HL-60 (cell line): ENCODE results near the gene HAT1.

ENCODE experiments used
- DNase-seq, 2 experiments: peaks; one replicate each; pipeline ENCODE4 v3.0.0-alpha.2; 2010 to 2020; ENCODE audit warnings: low read depth in 1 of 2, low spot score in 1 of 2
- H3K27ac ChIP-seq: fragments of 250-450 bp; sonication (Bioruptor Pico); replicated peaks from 2 replicates; pipeline ENCODE4 v1.5.1; 2020; ENCODE audit warnings: mild to moderate bottlenecking, moderate library complexity
- H3K27me3 ChIP-seq: fragments of 250-450 bp; sonication (Bioruptor Pico); 2 replicates; pipeline ENCODE4 v1.5.1; 2021; ENCODE audit warnings: mild to moderate bottlenecking, moderate library complexity; ENCODE audit not compliant: insufficient read depth, poor library complexity, severe bottlenecking
- H3K4me3 ChIP-seq: replicated peaks from 2 replicates; pipeline ENCODE4 v1.5.1; 2011; ENCODE audit warnings: mild to moderate bottlenecking, control low read depth, low read length; ENCODE audit not compliant: insufficient read depth
- GABPA ChIP-seq: IDR thresholded peaks from 2 replicates; pipeline ENCODE4 v1.6.1; 2012; ENCODE audit warnings: low read depth
- POLR2AphosphoS5 ChIP-seq: IDR thresholded peaks from 2 replicates; pipeline ENCODE4 v1.6.1; 2012; ENCODE audit warnings: low read depth
- SPI1 ChIP-seq: IDR thresholded peaks from 2 replicates; pipeline ENCODE4 v1.6.1; 2012; ENCODE audit warnings: low read depth, mild to moderate bottlenecking, borderline replicate concordance
- TF ChIP-seq, protein P1 (sequence below): IDR thresholded peaks from one replicate; pipeline ENCODE4 v1.5.1; 2011; ENCODE audit warnings: low read length, control low read depth, inconsistent platforms; ENCODE audit not compliant: insufficient read depth
- TF ChIP-seq, protein P2 (sequence below): IDR thresholded peaks from 2 replicates; pipeline ENCODE4 v1.6.1; 2012; ENCODE audit warnings: low read depth; ENCODE audit not compliant: insufficient replicate concordance

HAT1 gene

DNA sequence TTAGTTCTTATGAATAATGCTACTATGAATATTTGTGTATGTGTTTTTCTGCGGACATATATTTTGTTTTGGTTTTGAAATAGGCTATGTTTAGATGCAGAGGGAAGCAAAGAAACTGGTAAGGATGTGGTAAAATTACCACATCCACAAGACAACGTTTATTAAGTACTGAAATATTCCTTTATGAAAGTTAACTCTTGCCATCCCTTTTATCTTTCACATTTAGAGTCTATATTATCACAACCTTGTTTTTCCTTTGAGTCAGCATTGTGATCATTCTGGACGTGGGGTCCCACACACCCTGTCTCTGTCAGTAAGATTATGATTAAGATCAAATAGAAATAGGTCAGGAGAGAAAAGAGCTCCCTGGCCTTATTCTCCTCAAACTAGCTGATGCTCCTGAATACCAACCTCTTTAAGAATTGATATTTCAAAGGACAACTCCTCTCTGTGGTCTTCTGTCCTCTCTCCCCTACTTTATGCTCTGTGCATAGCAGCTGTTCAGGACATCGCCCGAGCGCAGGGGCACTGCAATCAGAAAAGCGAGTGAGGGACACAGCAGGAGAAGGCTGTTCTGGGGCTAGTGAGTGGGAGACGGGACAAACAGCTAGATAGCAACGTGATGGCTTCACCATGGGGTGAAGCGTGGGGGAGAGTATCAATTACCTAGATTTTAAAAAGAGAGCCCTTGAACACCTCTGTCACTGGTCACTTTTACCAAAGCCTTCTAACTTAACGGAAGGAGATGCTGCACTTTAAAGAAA, 89.7 kb downstream of the HAT1 start:
- DNase-seq: peak in 1 of 2 experiments; percentile 43
- Histone ChIP-seq H3K27ac (peak overlapping the region; percentile 49), H3K4me3 (no peak overlapping the region), H3K27me3 (no peaks in the 10 kb centered on the region)
- no peak for TF ChIP-seq GABPA
- TF ChIP-seq, protein P1, sequence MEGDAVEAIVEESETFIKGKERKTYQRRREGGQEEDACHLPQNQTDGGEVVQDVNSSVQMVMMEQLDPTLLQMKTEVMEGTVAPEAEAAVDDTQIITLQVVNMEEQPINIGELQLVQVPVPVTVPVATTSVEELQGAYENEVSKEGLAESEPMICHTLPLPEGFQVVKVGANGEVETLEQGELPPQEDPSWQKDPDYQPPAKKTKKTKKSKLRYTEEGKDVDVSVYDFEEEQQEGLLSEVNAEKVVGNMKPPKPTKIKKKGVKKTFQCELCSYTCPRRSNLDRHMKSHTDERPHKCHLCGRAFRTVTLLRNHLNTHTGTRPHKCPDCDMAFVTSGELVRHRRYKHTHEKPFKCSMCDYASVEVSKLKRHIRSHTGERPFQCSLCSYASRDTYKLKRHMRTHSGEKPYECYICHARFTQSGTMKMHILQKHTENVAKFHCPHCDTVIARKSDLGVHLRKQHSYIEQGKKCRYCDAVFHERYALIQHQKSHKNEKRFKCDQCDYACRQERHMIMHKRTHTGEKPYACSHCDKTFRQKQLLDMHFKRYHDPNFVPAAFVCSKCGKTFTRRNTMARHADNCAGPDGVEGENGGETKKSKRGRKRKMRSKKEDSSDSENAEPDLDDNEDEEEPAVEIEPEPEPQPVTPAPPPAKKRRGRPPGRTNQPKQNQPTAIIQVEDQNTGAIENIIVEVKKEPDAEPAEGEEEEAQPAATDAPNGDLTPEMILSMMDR: no peak
- TF ChIP-seq, protein P2, sequence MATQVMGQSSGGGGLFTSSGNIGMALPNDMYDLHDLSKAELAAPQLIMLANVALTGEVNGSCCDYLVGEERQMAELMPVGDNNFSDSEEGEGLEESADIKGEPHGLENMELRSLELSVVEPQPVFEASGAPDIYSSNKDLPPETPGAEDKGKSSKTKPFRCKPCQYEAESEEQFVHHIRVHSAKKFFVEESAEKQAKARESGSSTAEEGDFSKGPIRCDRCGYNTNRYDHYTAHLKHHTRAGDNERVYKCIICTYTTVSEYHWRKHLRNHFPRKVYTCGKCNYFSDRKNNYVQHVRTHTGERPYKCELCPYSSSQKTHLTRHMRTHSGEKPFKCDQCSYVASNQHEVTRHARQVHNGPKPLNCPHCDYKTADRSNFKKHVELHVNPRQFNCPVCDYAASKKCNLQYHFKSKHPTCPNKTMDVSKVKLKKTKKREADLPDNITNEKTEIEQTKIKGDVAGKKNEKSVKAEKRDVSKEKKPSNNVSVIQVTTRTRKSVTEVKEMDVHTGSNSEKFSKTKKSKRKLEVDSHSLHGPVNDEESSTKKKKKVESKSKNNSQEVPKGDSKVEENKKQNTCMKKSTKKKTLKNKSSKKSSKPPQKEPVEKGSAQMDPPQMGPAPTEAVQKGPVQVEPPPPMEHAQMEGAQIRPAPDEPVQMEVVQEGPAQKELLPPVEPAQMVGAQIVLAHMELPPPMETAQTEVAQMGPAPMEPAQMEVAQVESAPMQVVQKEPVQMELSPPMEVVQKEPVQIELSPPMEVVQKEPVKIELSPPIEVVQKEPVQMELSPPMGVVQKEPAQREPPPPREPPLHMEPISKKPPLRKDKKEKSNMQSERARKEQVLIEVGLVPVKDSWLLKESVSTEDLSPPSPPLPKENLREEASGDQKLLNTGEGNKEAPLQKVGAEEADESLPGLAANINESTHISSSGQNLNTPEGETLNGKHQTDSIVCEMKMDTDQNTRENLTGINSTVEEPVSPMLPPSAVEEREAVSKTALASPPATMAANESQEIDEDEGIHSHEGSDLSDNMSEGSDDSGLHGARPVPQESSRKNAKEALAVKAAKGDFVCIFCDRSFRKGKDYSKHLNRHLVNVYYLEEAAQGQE: no peak

DNA sequence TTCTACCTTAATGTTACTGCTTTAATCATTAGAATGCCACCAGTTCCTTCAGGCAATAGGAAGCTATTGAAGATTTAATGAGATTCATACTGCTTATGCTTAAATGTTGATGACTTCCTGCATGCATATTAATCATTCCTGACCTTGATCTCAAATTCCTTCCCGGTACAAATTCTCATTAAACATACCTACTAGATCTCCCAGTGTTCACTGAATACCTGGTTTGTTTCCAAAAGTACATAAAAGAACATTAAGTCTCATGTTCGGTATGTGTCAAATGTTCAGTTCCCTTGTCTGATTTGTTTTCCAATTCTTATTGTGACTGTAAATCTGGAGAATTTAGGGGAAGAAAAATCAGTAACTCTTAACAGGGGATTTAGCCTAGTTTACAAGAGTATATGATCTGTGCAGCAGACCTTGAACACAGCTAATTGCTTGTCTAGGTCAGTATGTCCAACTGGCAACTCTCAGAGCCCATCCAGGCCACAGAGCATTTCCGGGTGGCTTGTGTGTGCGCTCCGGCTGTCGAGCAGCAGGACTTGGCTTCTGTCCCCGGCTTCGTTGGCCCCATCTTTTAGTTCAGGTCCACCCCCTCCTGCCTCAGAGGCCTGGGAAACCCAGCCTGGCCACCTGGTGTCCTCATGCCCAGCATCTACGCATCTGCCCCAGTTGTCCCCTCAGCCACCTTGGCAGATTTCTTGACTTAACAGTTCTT, 90.6 kb downstream of the HAT1 start:
- TF ChIP-seq GABPA (no peak), SPI1 (no peak), POLR2AphosphoS5 (no peak)
- TF ChIP-seq, protein P1: no peak
- TF ChIP-seq, protein P2: no peak
- Histone ChIP-seq H3K4me3 (no peak overlapping the region), H3K27ac (peak overlapping the region; percentile 49), H3K27me3 (no peaks in the 10 kb centered on the region)
- DNase-seq: no peak

DNA sequence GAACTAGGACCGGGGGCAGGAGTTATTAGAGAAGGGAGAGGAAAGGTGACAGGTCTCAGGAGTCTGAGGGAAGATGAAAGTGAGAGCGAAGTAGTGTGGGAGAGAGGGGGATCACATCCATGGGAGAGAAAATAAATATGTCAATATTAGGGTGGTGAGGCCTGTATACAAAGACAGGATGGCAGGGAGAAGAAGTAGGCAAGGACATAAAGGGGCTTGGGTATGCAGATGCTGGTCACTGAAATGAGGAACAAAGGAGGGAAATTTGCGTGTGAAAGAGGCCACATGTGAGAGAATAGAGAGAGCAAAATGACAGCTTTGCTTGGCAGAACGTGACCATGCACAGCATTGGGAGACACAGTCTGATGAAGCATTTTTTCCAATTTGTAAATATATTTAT, 91.1 kb downstream of the HAT1 start:
- H3K27ac ChIP-seq: peak overlapping the region; percentile 49
- no peaks in the 10 kb centered on the region for H3K27me3 ChIP-seq
- peak in 1 of 2 experiments; percentile 81 for DNase-seq
- H3K4me3 ChIP-seq: no peak overlapping the region
- no peak; the same call in 1 of the 2 replicates for TF ChIP-seq SPI1
- TF ChIP-seq, protein P1: no peak
- TF ChIP-seq, protein P2: no peak
- TF ChIP-seq POLR2AphosphoS5: no peak
- no peak for TF ChIP-seq GABPA
